Loucy (cell line): Measurements from ENCODE around the gene EXOC2.

Experiments used
- H2AFZ ChIP-seq: fragments of 200-600 bp; sonication (generic); 2 replicates; pipeline ENCODE4 v1.6.0; 2016; ENCODE audit warnings: antibody characterized with exemption, mild to moderate bottlenecking, low read length, moderate library complexity
- H3F3A ChIP-seq: fragments of 200-600 bp; 2 replicates; pipeline ENCODE4 v1.6.0; 2016; ENCODE audit warnings: antibody characterized with exemption, low read depth, mild to moderate bottlenecking
- H3K27me3 ChIP-seq: fragments of 200-600 bp; sonication (generic); 2 replicates; pipeline ENCODE4 v1.6.1; 2014; ENCODE audit warnings: low read length, mild to moderate bottlenecking; ENCODE audit not compliant: insufficient read depth, poor library complexity, severe bottlenecking
- H3K36me3 ChIP-seq: fragments of 200-600 bp; sonication (generic); 2 replicates; pipeline ENCODE4 v1.6.1; 2016; ENCODE audit warnings: low read length; ENCODE audit not compliant: insufficient read depth
- H3K4me1 ChIP-seq: fragments of 200-600 bp; sonication (generic); 2 replicates; pipeline ENCODE4 v1.5.1; 2014; ENCODE audit warnings: low read length, mild to moderate bottlenecking; ENCODE audit not compliant: insufficient read depth, poor library complexity, severe bottlenecking
- H3K4me2 ChIP-seq: fragments of 200-600 bp; sonication (generic); 2 replicates; pipeline ENCODE4 v1.6.0; 2014; ENCODE audit warnings: antibody characterized with exemption, low read length, low read depth, mild to moderate bottlenecking; ENCODE audit not compliant: poor library complexity, severe bottlenecking
- H3K4me3 ChIP-seq: fragments of 200-600 bp; sonication (generic); 2 replicates; pipeline ENCODE4 v1.5.1; 2014; ENCODE audit warnings: low read length, mild to moderate bottlenecking, mixed read lengths; ENCODE audit not compliant: poor library complexity, severe bottlenecking
- H3K79me2 ChIP-seq: fragments of 200-600 bp; sonication (generic); 2 replicates; pipeline ENCODE4 v1.6.1; 2014; ENCODE audit warnings: low read length; ENCODE audit not compliant: insufficient read depth
- H3K9ac ChIP-seq: fragments of 200-600 bp; sonication (generic); 2 replicates; pipeline ENCODE4 v1.6.0; 2014; ENCODE audit warnings: mild to moderate bottlenecking, low read depth, low read length, moderate library complexity; ENCODE audit not compliant: poor library complexity, severe bottlenecking
- H3K9me2 ChIP-seq: fragments of 200-600 bp; sonication (generic); replicated peaks from 2 replicates; pipeline ENCODE4 v1.6.1; 2016; ENCODE audit warnings: low read depth, low read length, mixed read lengths
- H3K9me3 ChIP-seq: fragments of 200-600 bp; sonication (generic); 2 replicates; pipeline ENCODE4 v1.6.1; 2014; ENCODE audit warnings: mild to moderate bottlenecking, antibody characterized with exemption, low read length, low read depth; ENCODE audit not compliant: insufficient read depth
- H4K20me1 ChIP-seq: fragments of 200-600 bp; sonication (generic); 2 replicates; pipeline ENCODE4 v1.6.0; 2014; ENCODE audit warnings: antibody characterized with exemption, low read length, mild to moderate bottlenecking; ENCODE audit not compliant: insufficient read depth, poor library complexity, severe bottlenecking
- CTCF ChIP-seq: fragments of 200-600 bp; sonication (generic); conservative IDR thresholded peaks from 2 replicates; pipeline ENCODE4 v1.5.1; 2014; ENCODE audit warnings: mild to moderate bottlenecking, antibody characterized with exemption, low read length
- EZH2phosphoT487 ChIP-seq: fragments of 200-600 bp; IDR thresholded peaks from 2 replicates; pipeline ENCODE4 v1.6.1; 2018; ENCODE audit warnings: antibody characterized with exemption, mild to moderate bottlenecking, moderate library complexity, borderline replicate concordance

EXOC2 gene

GRCh38 chr6:680666-681340 is 12.1 kb downstream of the EXOC2 start:
- peaks cover 21% of the 10 kb centered on the region for H4K20me1 ChIP-seq
- H2AFZ ChIP-seq, result no peak overlapping the region
- H3F3A ChIP-seq, result no peaks in the 10 kb centered on the region
- no peak overlapping the region for H3K4me2 ChIP-seq
- peaks cover 50% of the 10 kb centered on the region for H3K4me1 ChIP-seq
- H3K9me2 ChIP-seq, result no peaks in the 10 kb centered on the region
- H3K9me3 ChIP-seq, result no peaks in the 10 kb centered on the region
- peaks cover 80% of the 10 kb centered on the region for H3K79me2 ChIP-seq
- no peak for TF ChIP-seq CTCF
- TF ChIP-seq EZH2phosphoT487, result no peak
- no peaks in the 10 kb centered on the region for H3K27me3 ChIP-seq
- no peaks in the 10 kb centered on the region for H3K36me3 ChIP-seq
- H3K4me3 ChIP-seq, result no peak overlapping the region
- peak overlapping the region; percentile 41 for H3K9ac ChIP-seq

GRCh38 chr6:680251-680650 is 12.7 kb downstream of the EXOC2 start:
- peaks cover 47% of the 10 kb centered on the region for H3K4me1 ChIP-seq
- H3K36me3 ChIP-seq, result no peaks in the 10 kb centered on the region
- H4K20me1 ChIP-seq, result peaks cover 21% of the 10 kb centered on the region
- H3K9me2 ChIP-seq, result no peaks in the 10 kb centered on the region
- no peaks in the 10 kb centered on the region for H3F3A ChIP-seq
- peaks cover 74% of the 10 kb centered on the region for H3K79me2 ChIP-seq
- H2AFZ ChIP-seq, result no peak overlapping the region
- TF ChIP-seq EZH2phosphoT487, result no peak
- TF ChIP-seq CTCF, result no peak
- peak overlapping the region; percentile 41 for H3K9ac ChIP-seq
- H3K4me3 ChIP-seq, result no peak overlapping the region
- H3K9me3 ChIP-seq, result no peaks in the 10 kb centered on the region
- no peaks in the 10 kb centered on the region for H3K27me3 ChIP-seq
- no peak overlapping the region for H3K4me2 ChIP-seq

DNA sequence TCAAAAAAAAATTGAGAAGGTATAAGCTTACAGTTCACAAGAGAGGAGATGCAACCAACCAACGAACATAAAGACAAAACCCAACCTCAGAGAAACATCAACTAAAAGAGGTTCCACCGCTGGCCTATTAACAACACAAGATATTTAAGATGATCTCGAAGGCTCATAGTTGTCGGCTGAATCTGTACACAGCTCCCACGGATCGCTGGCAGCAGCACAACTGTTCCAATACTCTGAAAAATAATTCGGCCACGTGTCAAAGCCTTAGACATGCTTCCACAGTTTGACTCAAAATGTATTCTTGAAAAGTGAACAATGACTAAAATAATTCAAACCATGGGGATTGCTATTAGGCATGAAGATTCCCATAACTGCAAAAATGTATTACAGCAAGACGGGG is 13.7 kb downstream of the EXOC2 start:
- Histone ChIP-seq H3K4me2 (no peak overlapping the region), H3K79me2 (peaks cover 75% of the 10 kb centered on the region), H4K20me1 (peaks cover 19% of the 10 kb centered on the region), H3F3A (no peaks in the 10 kb centered on the region), H3K9me3 (no peaks in the 10 kb centered on the region), H3K4me1 (peaks cover 37% of the 10 kb centered on the region), H2AFZ (no peak overlapping the region), H3K36me3 (no peaks in the 10 kb centered on the region), H3K9me2 (no peaks in the 10 kb centered on the region), H3K27me3 (no peaks in the 10 kb centered on the region), H3K9ac (no peak overlapping the region), H3K4me3 (no peak overlapping the region)
- TF ChIP-seq EZH2phosphoT487 (no peak), CTCF (no peak)
